Breast epithelium (tissue), 4 donors: ENCODE data around the gene CMKLR1. TPM values are rescaled to one million over a fixed set of nuclear protein-coding genes. Genes with fewer than 3 reads are reported as not detected.

Experiments used
- DNase-seq, 2 donors: peaks; one replicate each; pipeline ENCODE4 v3.0.0-alpha.2; 2019; ENCODE audit warnings: low spot score in 2 of 2
- H3K27ac ChIP-seq, 2 donors: fragments of 200-600 bp; sonication (generic) in 1 of 2; one replicate each; pipeline ENCODE4 v1.5.1; 2016 to 2019; ENCODE audit warnings: mild to moderate bottlenecking in 1 of 2
- H3K27me3 ChIP-seq, 2 donors: fragments of 200-600 bp; sonication (generic) in 1 of 2; one replicate each; pipeline versions ENCODE4 v1.5.1 to v1.6.0; 2017 to 2019; ENCODE audit warnings: control low read depth in 1 of 2, mild to moderate bottlenecking in 1 of 2
- H3K36me3 ChIP-seq: fragments of 200-600 bp; one replicate; pipeline ENCODE4 v1.5.1; 2019
- H3K4me1 ChIP-seq, 2 donors: fragments of 200-600 bp; sonication (generic); one replicate each; pipeline ENCODE4 v1.5.1; 2016 to 2019; ENCODE audit warnings: control low read depth in 1 of 2
- H3K4me3 ChIP-seq, 3 donors: fragments of 200-600 bp; sonication (generic); 1 replicate in 2 of 3; 2 replicates in 1 of 3; pipeline ENCODE4 v1.5.1; 2016 to 2019; ENCODE audit warnings: mild to moderate bottlenecking in 3 of 3, moderate library complexity in 2 of 3
- H3K9me3 ChIP-seq, 2 donors: fragments of 200-600 bp; sonication (generic) in 1 of 2; one replicate each; pipeline ENCODE4 v1.5.1; 2016 to 2019; ENCODE audit warnings: control low read depth in 1 of 2
- CTCF ChIP-seq, 3 donors: fragments of 450-650 bp; IDR thresholded peaks; one replicate each; pipeline ENCODE4 v1.5.1; 2016 to 2017; ENCODE audit warnings: antibody characterized with exemption in 3 of 3, mild to moderate bottlenecking in 3 of 3, moderate library complexity in 3 of 3
- POLR2A ChIP-seq: fragments of 450-650 bp; IDR thresholded peaks from one replicate; pipeline ENCODE4 v1.6.1; 2016; ENCODE audit warnings: antibody characterized with exemption, mild to moderate bottlenecking, moderate library complexity
- POLR2AphosphoS5 ChIP-seq, 3 donors: sonication (generic); formaldehyde crosslinking; IDR thresholded peaks; one replicate each; pipeline ENCODE4 v1.6.1; 2017; ENCODE audit warnings: antibody characterized with exemption in 3 of 3
- intact Hi-C: fragments of 100-400 bp; cut with DNase I; formaldehyde crosslinking; loops from one replicate; pipeline ENCODE4 v1.15.1; 2023; ENCODE audit warnings: low total_unique reads
- total RNA-seq, 3 donors: library from RNA; depleted of rRNA; stranded (reverse); fragments of >200 nt; gene quantifications; one replicate each; pipeline ENCODE4 v1.1.0, GENCODE V29; 2016

Gene CMKLR1
- total RNA-seq, 3 donors from 2014 or later, result 4.9 to 30.2 (median 9.1) TPM

GRCh38 chr12:108363165-108363564, 24.1 kb upstream of the CMKLR1 start:
- Histone ChIP-seq H3K9me3 (no peaks in the 10 kb centered on the region), H3K27me3 (no peaks in the 10 kb centered on the region), H3K4me1 (no peaks in the 10 kb centered on the region), H3K4me3 (no peak overlapping the region), H3K36me3 (no peaks in the 10 kb centered on the region), H3K27ac (no peak overlapping the region)
- no peak for TF ChIP-seq POLR2A
- no peak for TF ChIP-seq CTCF (IDR thresholded peaks at IDR 0.05)
- no peak for TF ChIP-seq POLR2AphosphoS5 (IDR thresholded peaks at IDR 0.05)
- intact Hi-C loops, result no loop called here
- no peak for DNase-seq

- no peak for DNase-seq
- no peaks in the 10 kb centered on the region for H3K27me3 ChIP-seq
- TF ChIP-seq POLR2AphosphoS5 (IDR thresholded peaks at IDR 0.05), result no peak
- H3K4me1 ChIP-seq, result no peaks in the 10 kb centered on the region
- H3K36me3 ChIP-seq, result no peaks in the 10 kb centered on the region
- intact Hi-C loops, result no loop called here
- no peak overlapping the region for H3K27ac ChIP-seq
- no peak overlapping the region for H3K4me3 ChIP-seq
- H3K9me3 ChIP-seq, result no peaks in the 10 kb centered on the region
Measured at GRCh38 chr12:108361606-108362005, 22.5 kb upstream of the CMKLR1 start.

GRCh38 chr12:108360487-108360886, 21.4 kb upstream of the CMKLR1 start:
- H3K4me3 ChIP-seq, result no peak overlapping the region
- no peak overlapping the region for H3K27ac ChIP-seq
- no peaks in the 10 kb centered on the region for H3K9me3 ChIP-seq
- H3K27me3 ChIP-seq, result no peaks in the 10 kb centered on the region
- TF ChIP-seq POLR2A (no peak), CTCF (IDR thresholded peaks at IDR 0.05) (no peak), POLR2AphosphoS5 (IDR thresholded peaks at IDR 0.05) (no peak)
- no peak for DNase-seq
- no peaks in the 10 kb centered on the region for H3K36me3 ChIP-seq
- intact Hi-C loops, result no loop called here
- no peaks in the 10 kb centered on the region for H3K4me1 ChIP-seq

GRCh38 chr12:108360057-108360456, 20.9 kb upstream of the CMKLR1 start:
- TF ChIP-seq POLR2AphosphoS5 (IDR thresholded peaks at IDR 0.05), result no peak
- TF ChIP-seq POLR2A, result no peak
- TF ChIP-seq CTCF (IDR thresholded peaks at IDR 0.05), result no peak
- intact Hi-C loops, result no loop called here
- Histone ChIP-seq H3K9me3 (no peaks in the 10 kb centered on the region), H3K36me3 (no peaks in the 10 kb centered on the region), H3K4me1 (no peaks in the 10 kb centered on the region), H3K4me3 (no peak overlapping the region), H3K27me3 (no peaks in the 10 kb centered on the region), H3K27ac (no peak overlapping the region)
- DNase-seq, result no peak

- Histone ChIP-seq H3K9me3 (no peaks in the 10 kb centered on the region), H3K27me3 (no peaks in the 10 kb centered on the region), H3K4me3 (no peak overlapping the region), H3K36me3 (no peaks in the 10 kb centered on the region), H3K4me1 (no peaks in the 10 kb centered on the region), H3K27ac (no peak overlapping the region)
- no peak for DNase-seq
- TF ChIP-seq CTCF (IDR thresholded peaks at IDR 0.05) (no peak), POLR2A (no peak), POLR2AphosphoS5 (IDR thresholded peaks at IDR 0.05) (no peak)
- intact Hi-C loops, result no loop called here
Measured at GRCh38 chr12:108358580-108358965, 19.5 kb upstream of the CMKLR1 start.
